ENCODE results near the gene CHURC1. TPM values are rescaled to one million over a fixed set of nuclear protein-coding genes. Genes with fewer than 3 reads are reported as not detected.
A peak's percentile ranks its signal among the peaks of the same experiment; 100 is the strongest.

Gene CHURC1
- total RNA-seq, 1 experiment from 2014 or later = 48.5 TPM

GRCh38 chr14:64879635-64880220, 34.5 kb upstream of the CHURC1 start, which contains the start of gene SPTB:
Gene SPTB (minus strand): TSS chr14:64879907. CDS start chr14:64823094, 56,813 bp downstream.
- TF ChIP-seq CTCF (IDR thresholded peaks at IDR 0.05; ENCODE audit: unreplicated experiment) = no peak
- Mint-ChIP-seq H3K36me3 (ENCODE audit: insufficient read depth, unreplicated experiment) (no peaks in the 10 kb centered on the region), H3K27me3 (ENCODE audit: unreplicated experiment) (peaks cover 92% of the 10 kb centered on the region), H3K9me3 (ENCODE audit: low read depth, unreplicated experiment) (no peaks in the 10 kb centered on the region), H3K27ac (ENCODE audit: unreplicated experiment) (no peak within 1 kb of the TSS), H3K4me1 (ENCODE audit: low read depth, unreplicated experiment) (no peaks in the 10 kb centered on the region), H3K4me3 (ENCODE audit: low read depth, unreplicated experiment) (peak within 1 kb of the TSS; percentile 68)
- intact Hi-C loops (cut with micrococcal nuclease; ENCODE audit: unreplicated experiment) = loop anchor here (10.0 kb wide), 1 partner anchor 335 kb away; the partner anchor contains the start of genes HSPA2 and PPP1R36
- CTCF ChIA-PET = interaction anchor here (0.6 to 1.4 kb wide), 6 partner anchors 10 to 254 kb away, joined by 3 to 6 read pairs (median 4); no protein-coding TSS in a partner anchor
- peak; percentile 50 for DNase-seq
- no TSS peak for BruUV-seq (replicated peaks)

DNA sequence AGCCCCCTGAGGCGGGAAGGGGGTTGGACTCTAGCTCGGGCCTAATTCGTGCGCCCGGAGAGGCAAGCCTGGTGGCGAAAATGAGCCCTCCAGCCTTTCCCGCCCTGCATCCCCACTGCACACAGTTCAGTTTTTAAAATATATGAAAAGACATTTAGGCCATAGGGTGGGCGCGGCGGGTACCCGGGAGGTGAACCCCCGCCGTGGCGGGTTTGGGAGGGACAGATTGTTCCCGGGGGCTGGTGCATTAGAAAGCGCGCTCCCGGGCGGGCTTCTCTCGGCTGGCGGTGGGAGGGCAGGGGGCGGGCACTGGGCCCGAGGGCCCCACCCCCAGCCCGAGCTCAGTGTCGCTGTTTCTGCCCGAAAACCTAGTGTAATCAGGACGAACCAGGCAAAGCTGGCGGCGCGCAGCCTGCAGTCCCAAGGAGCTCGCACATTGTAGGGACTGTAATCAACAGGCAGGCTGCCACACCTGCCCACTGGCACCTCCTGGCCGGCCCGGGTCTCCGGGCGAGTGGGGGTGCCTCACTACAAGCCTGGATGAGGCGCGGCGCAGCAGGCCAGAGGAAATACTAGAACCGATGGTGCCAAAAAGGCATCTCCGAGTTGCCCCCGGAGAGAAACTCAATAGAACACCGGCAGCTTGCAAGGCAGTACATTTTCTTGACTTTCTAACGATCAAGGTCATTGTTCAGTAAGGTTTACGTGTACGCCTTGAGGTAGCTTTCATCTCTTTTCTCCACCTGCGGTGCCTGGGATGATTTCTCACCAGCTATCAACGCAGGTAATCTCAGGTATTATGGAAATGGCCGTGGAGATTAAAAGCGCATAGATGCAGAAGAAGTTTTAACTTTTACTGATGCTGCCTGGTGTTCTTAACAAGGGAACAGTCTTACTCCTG, 33.8 kb upstream of the CHURC1 start:
- DNase-seq = peak; percentile 55
- Mint-ChIP-seq H3K4me3 (ENCODE audit: low read depth, unreplicated experiment) (peak overlapping the region; percentile 68), H3K9me3 (ENCODE audit: low read depth, unreplicated experiment) (no peaks in the 10 kb centered on the region), H3K27ac (ENCODE audit: unreplicated experiment) (no peak overlapping the region), H3K27me3 (ENCODE audit: unreplicated experiment) (peaks cover 92% of the 10 kb centered on the region), H3K36me3 (ENCODE audit: insufficient read depth, unreplicated experiment) (no peaks in the 10 kb centered on the region), H3K4me1 (ENCODE audit: low read depth, unreplicated experiment) (no peaks in the 10 kb centered on the region)
- TF ChIP-seq CTCF (IDR thresholded peaks at IDR 0.05; ENCODE audit: unreplicated experiment) = no peak
- BruUV-seq (replicated peaks) = no TSS peak
- CTCF ChIA-PET = interaction anchor here (0.7 to 1.4 kb wide), 4 partner anchors 10 to 255 kb away, joined by 3 to 6 read pairs (median 5); no protein-coding TSS in a partner anchor
- intact Hi-C loops (cut with micrococcal nuclease; ENCODE audit: unreplicated experiment) = loop anchor here (10.0 kb wide), 1 partner anchor 336 kb away; the partner anchor contains the start of genes HSPA2 and PPP1R36

DNA sequence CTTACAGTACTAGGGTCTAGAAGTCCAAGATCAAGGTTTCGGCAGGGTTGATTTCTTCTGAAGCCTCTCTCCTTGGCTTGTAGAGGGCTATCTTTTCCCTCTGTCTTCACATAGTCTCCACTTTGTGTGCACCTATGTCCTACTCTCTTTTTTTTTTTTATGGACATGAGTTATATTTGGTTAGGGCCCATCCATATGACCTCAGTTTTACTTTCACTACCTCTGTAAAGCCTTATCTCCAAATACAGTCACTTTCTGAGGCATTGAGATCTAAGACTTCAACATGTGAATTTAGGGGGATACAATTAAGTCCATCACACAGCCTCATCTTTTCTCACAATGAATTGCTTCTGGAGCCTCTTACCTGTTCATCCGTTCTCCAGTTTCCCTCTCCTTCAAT, 28.7 kb upstream of the CHURC1 start:
- intact Hi-C loops (cut with micrococcal nuclease; ENCODE audit: unreplicated experiment) = loop anchor here (10.0 kb wide), 1 partner anchor 341 kb away; the partner anchor contains the start of genes HSPA2 and PPP1R36
- H3K9me3 Mint-ChIP-seq (ENCODE audit: low read depth, unreplicated experiment) = no peaks in the 10 kb centered on the region
- no peak overlapping the region for H3K4me3 Mint-ChIP-seq (ENCODE audit: low read depth, unreplicated experiment)
- no peak for DNase-seq
- no peaks in the 10 kb centered on the region for H3K36me3 Mint-ChIP-seq (ENCODE audit: insufficient read depth, unreplicated experiment)
- TF ChIP-seq CTCF (IDR thresholded peaks at IDR 0.05; ENCODE audit: unreplicated experiment) = no peak
- no TSS peak for BruUV-seq (replicated peaks)
- peaks cover 82% of the 10 kb centered on the region for H3K27me3 Mint-ChIP-seq (ENCODE audit: unreplicated experiment)
- no peak overlapping the region for H3K27ac Mint-ChIP-seq (ENCODE audit: unreplicated experiment)
- CTCF ChIA-PET = no interaction called here
- H3K4me1 Mint-ChIP-seq (ENCODE audit: low read depth, unreplicated experiment) = no peaks in the 10 kb centered on the region

GRCh38 chr14:64889352-64889751, 24.9 kb upstream of the CHURC1 start:
- CTCF ChIA-PET = interaction anchor here (1.1 to 4.8 kb wide), 2 partner anchors 9 to 66 kb away, joined by 3 to 53 read pairs; no protein-coding TSS in a partner anchor
- Mint-ChIP-seq H3K4me1 (ENCODE audit: low read depth, unreplicated experiment) (no peaks in the 10 kb centered on the region), H3K27ac (ENCODE audit: unreplicated experiment) (no peak overlapping the region), H3K9me3 (ENCODE audit: low read depth, unreplicated experiment) (no peaks in the 10 kb centered on the region), H3K27me3 (ENCODE audit: unreplicated experiment) (peaks cover 63% of the 10 kb centered on the region), H3K36me3 (ENCODE audit: insufficient read depth, unreplicated experiment) (no peaks in the 10 kb centered on the region), H3K4me3 (ENCODE audit: low read depth, unreplicated experiment) (no peak overlapping the region)
- intact Hi-C loops (cut with micrococcal nuclease; ENCODE audit: unreplicated experiment) = loop anchor here (10.0 kb wide), 1 partner anchor 345 kb away; the partner anchor contains the start of genes HSPA2 and PPP1R36
- BruUV-seq (replicated peaks) = no TSS peak
- TF ChIP-seq CTCF (IDR thresholded peaks at IDR 0.05; ENCODE audit: unreplicated experiment) = no peak
- DNase-seq = no peak
